HepG2 (cell line): Measurements from ENCODE around the gene HPD. TPM values are rescaled to one million over a fixed set of nuclear protein-coding genes. Genes with fewer than 3 reads are reported as not detected.
A peak's percentile ranks its signal among the peaks of the same experiment; 100 is the strongest.

Experiments used
- ARNT2 ChIP-seq: sonication (generic); formaldehyde crosslinking; IDR thresholded peaks from 2 replicates; pipeline ENCODE4 v1.8.0; 2022; ENCODE audit warnings: mild to moderate bottlenecking, low read depth, missing genetic modification reagents, moderate library complexity
- ATF7-NPFF ChIP-seq: sonication (generic); formaldehyde crosslinking; IDR thresholded peaks from 2 replicates; pipeline ENCODE4 v1.8.1; 2023; ENCODE audit warnings: mild to moderate bottlenecking, low read depth, missing genetic modification reagents, moderate library complexity
- BRD4 ChIP-seq: sonication (generic); formaldehyde crosslinking; IDR thresholded peaks from 2 replicates; pipeline ENCODE4 v1.4.0; 2020; ENCODE audit warnings: missing genetic modification reagents
- FOXA3 ChIP-seq: IDR thresholded peaks from 2 replicates; pipeline ENCODE4 v1.6.1; 2016; ENCODE audit warnings: missing genetic modification reagents, missing compliant biosample characterization
- FOXC1 ChIP-seq: sonication (generic); formaldehyde crosslinking; IDR thresholded peaks from 2 replicates; pipeline ENCODE4 v1.8.0; 2022; ENCODE audit warnings: mild to moderate bottlenecking, missing genetic modification reagents, borderline replicate concordance
- HNRNPUL1 ChIP-seq: fragments of 200-400 bp; formaldehyde crosslinking; IDR thresholded peaks from 2 replicates; pipeline ENCODE4 v1.6.1; 2017; ENCODE audit warnings: low read depth, mild to moderate bottlenecking, low read length, moderate library complexity
- HOXD1 ChIP-seq: sonication (generic); formaldehyde crosslinking; IDR thresholded peaks from 2 replicates; pipeline ENCODE4 v1.5.0; 2020; ENCODE audit warnings: missing genetic modification reagents
- KDM4B ChIP-seq: sonication (generic); formaldehyde crosslinking; IDR thresholded peaks from 2 replicates; pipeline ENCODE4 v1.4.0; 2020; ENCODE audit warnings: missing genetic modification reagents
- MED1 ChIP-seq: sonication (generic); formaldehyde crosslinking; IDR thresholded peaks from 2 replicates; pipeline ENCODE4 v1.4.0; 2020; ENCODE audit warnings: missing genetic modification reagents
- MTERF4 ChIP-seq: sonication (generic); formaldehyde crosslinking; IDR thresholded peaks from 2 replicates; pipeline ENCODE4 v1.8.0; 2023; ENCODE audit warnings: mild to moderate bottlenecking, missing genetic modification reagents
- NFE2L1 ChIP-seq: sonication (generic); formaldehyde crosslinking; IDR thresholded peaks from 2 replicates; pipeline ENCODE4 v1.4.0; 2020; ENCODE audit warnings: missing genetic modification reagents, mild to moderate bottlenecking, borderline replicate concordance
- NR3C1 ChIP-seq: sonication (generic); formaldehyde crosslinking; IDR thresholded peaks from 2 replicates; pipeline ENCODE4 v1.4.0; 2020; ENCODE audit warnings: missing genetic modification reagents
- POLR2AphosphoS5 ChIP-seq: IDR thresholded peaks from 2 replicates; pipeline ENCODE4 v1.6.1; 2012; ENCODE audit warnings: low read depth, low read length
- SP4 ChIP-seq: sonication (generic); formaldehyde crosslinking; IDR thresholded peaks from 2 replicates; pipeline ENCODE4 v1.8.1; 2023; ENCODE audit warnings: mild to moderate bottlenecking, missing genetic modification reagents
- SP5 ChIP-seq: IDR thresholded peaks from 2 replicates; pipeline ENCODE4 v1.6.1; 2016; ENCODE audit warnings: low read depth, borderline replicate concordance
- TOPORS ChIP-seq: sonication (generic); formaldehyde crosslinking; IDR thresholded peaks from 2 replicates; pipeline ENCODE4 v1.8.0; 2023; ENCODE audit warnings: mild to moderate bottlenecking, missing genetic modification reagents
- WIZ ChIP-seq: sonication (generic); formaldehyde crosslinking; IDR thresholded peaks from 2 replicates; pipeline ENCODE4 v1.5.1; 2020; ENCODE audit warnings: mild to moderate bottlenecking, missing genetic modification reagents
- ZFP1 ChIP-seq: IDR thresholded peaks from 2 replicates; pipeline ENCODE4 v1.6.1; 2016
- ZNF24 ChIP-seq: fragments of 450-650 bp; IDR thresholded peaks from 2 replicates; pipeline ENCODE4 v1.6.1; 2017; ENCODE audit warnings: antibody characterized with exemption, mild to moderate bottlenecking
- ZNF552 ChIP-seq: sonication (generic); formaldehyde crosslinking; IDR thresholded peaks from 2 replicates; pipeline ENCODE4 v1.9.0; 2022; ENCODE audit warnings: missing genetic modification reagents, mild to moderate bottlenecking, borderline replicate concordance
- ZNF567 ChIP-seq: sonication (generic); formaldehyde crosslinking; IDR thresholded peaks from 2 replicates; pipeline ENCODE4 v1.8.1; 2023; ENCODE audit warnings: mild to moderate bottlenecking, missing genetic modification reagents, borderline replicate concordance
- ZNF589 ChIP-seq: sonication (generic); formaldehyde crosslinking; conservative IDR thresholded peaks from 2 replicates; pipeline ENCODE4 v1.8.0; 2022; ENCODE audit warnings: mild to moderate bottlenecking, moderate library complexity, missing genetic modification reagents
- ZNF773 ChIP-seq: sonication (generic); formaldehyde crosslinking; IDR thresholded peaks from 2 replicates; pipeline ENCODE4 v1.4.0; 2020; ENCODE audit warnings: missing genetic modification reagents, borderline replicate concordance
- ZSCAN12 ChIP-seq: sonication (generic); formaldehyde crosslinking; IDR thresholded peaks from 2 replicates; pipeline ENCODE4 v1.9.0; 2021; ENCODE audit warnings: mild to moderate bottlenecking, missing genetic modification reagents
- ZSCAN22 ChIP-seq: sonication (generic); formaldehyde crosslinking; IDR thresholded peaks from 2 replicates; pipeline ENCODE4 v1.4.0; 2020; ENCODE audit warnings: mild to moderate bottlenecking, missing genetic modification reagents
- polyA plus RNA-seq, 8 experiments: library from polyadenylated mRNA; depleted of rRNA in 3 of 8; stranded (reverse) in 7 of 8; unstranded in 1 of 8; fragments of >200 nt; fragmentation: Illumina TruSeq in 4 of 8; extraction: Trizol in 4 of 8; gene quantifications; 2 replicates each; pipeline versions ENCODE4 v1.2.1 to v1.2.3, GENCODE V29; 2011 to 2016; ENCODE audit warnings: low read depth in 4 of 8, missing spikeins in 1 of 8, mixed read lengths in 1 of 8; ENCODE audit not compliant: insufficient read depth in 1 of 8
- total RNA-seq, 5 experiments: library from RNA; depleted of rRNA; stranded (reverse); fragments of >200 nt; fragmentation: Illumina TruSeq; extraction: Trizol; gene quantifications; 2 replicates each; pipeline ENCODE4 v1.2.3, GENCODE V29; 2016; ENCODE audit warnings: low read depth in 1 of 5
- TF ChIP-seq, protein P1 (sequence below): sonication (generic); formaldehyde crosslinking; IDR thresholded peaks from 2 replicates; pipeline ENCODE4 v1.4.0; 2020; ENCODE audit warnings: missing genetic modification reagents
- TF ChIP-seq, protein P2 (sequence below), 2 experiments: sonication (generic) in 1 of 2; formaldehyde crosslinking in 1 of 2; IDR thresholded peaks; 2 replicates each; pipeline versions ENCODE4 v1.5.1 to v1.6.1; 2011 to 2020; ENCODE audit warnings: borderline replicate concordance in 1 of 2, low read depth in 1 of 2, low read length in 1 of 2, mild to moderate bottlenecking in 1 of 2, missing genetic modification reagents in 1 of 2, moderate library complexity in 1 of 2

Gene HPD
- total and polyA plus RNA-seq, 2 of the 13 experiments (the other 11 are each of a cell fraction or from before 2014, with no cell fraction given), result 120 to 195 TPM

GRCh38 chr12:121791671-121792551, 66.7 kb downstream of the HPD start (continued):
- TF ChIP-seq SP4 (CRISPR knock-in tag), result 0 out of 2 replicates have a peak, but pooled peaks have one; percentile 51
- TF ChIP-seq, protein P1, sequence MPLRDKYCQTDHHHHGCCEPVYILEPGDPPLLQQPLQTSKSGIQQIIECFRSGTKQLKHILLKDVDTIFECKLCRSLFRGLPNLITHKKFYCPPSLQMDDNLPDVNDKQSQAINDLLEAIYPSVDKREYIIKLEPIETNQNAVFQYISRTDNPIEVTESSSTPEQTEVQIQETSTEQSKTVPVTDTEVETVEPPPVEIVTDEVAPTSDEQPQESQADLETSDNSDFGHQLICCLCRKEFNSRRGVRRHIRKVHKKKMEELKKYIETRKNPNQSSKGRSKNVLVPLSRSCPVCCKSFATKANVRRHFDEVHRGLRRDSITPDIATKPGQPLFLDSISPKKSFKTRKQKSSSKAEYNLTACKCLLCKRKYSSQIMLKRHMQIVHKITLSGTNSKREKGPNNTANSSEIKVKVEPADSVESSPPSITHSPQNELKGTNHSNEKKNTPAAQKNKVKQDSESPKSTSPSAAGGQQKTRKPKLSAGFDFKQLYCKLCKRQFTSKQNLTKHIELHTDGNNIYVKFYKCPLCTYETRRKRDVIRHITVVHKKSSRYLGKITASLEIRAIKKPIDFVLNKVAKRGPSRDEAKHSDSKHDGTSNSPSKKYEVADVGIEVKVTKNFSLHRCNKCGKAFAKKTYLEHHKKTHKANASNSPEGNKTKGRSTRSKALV (CRISPR knock-in tag), result no peak
- peak; percentile 96 for TF ChIP-seq SP5 (CRISPR knock-in tag)
- TF ChIP-seq ZNF24, result no peak
- no peak for TF ChIP-seq ATF7-NPFF (CRISPR knock-in tag)
- no peak for TF ChIP-seq ZNF773
- no peak for TF ChIP-seq BRD4 (CRISPR knock-in tag)
- no peak for TF ChIP-seq WIZ
- TF ChIP-seq ZSCAN22 (CRISPR knock-in tag), result no peak
- no peak; the same call in 1 of the 2 replicates for TF ChIP-seq HOXD1
- no peak for TF ChIP-seq FOXC1 (CRISPR knock-in tag)
- no peak for TF ChIP-seq MTERF4
- no peak for TF ChIP-seq HNRNPUL1
- TF ChIP-seq, protein P2, sequence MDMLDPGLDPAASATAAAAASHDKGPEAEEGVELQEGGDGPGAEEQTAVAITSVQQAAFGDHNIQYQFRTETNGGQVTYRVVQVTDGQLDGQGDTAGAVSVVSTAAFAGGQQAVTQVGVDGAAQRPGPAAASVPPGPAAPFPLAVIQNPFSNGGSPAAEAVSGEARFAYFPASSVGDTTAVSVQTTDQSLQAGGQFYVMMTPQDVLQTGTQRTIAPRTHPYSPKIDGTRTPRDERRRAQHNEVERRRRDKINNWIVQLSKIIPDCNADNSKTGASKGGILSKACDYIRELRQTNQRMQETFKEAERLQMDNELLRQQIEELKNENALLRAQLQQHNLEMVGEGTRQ (IDR thresholded peaks at IDR 0.05; ENCODE audit: low read depth, low read length), result no peak
- TF ChIP-seq, protein P2 (CRISPR knock-in tag; IDR thresholded peaks at IDR 0.05; ENCODE audit: borderline replicate concordance), result no peak
- peak; percentile 49 for TF ChIP-seq MED1
- no peak for TF ChIP-seq KDM4B
- TF ChIP-seq ZNF589 (CRISPR knock-in tag), result no peak
- no peak for TF ChIP-seq ZNF552 (CRISPR knock-in tag)
- no peak for TF ChIP-seq TOPORS (CRISPR knock-in tag)
- TF ChIP-seq FOXA3, result peak; percentile 30; the same call in 1 of the 2 replicates
- TF ChIP-seq ZFP1 (CRISPR knock-in tag), result no peak
- no peak; the same call in 1 of the 2 replicates for TF ChIP-seq POLR2AphosphoS5
- TF ChIP-seq NFE2L1 (CRISPR knock-in tag), result no peak
- no peak for TF ChIP-seq ARNT2 (CRISPR knock-in tag)
- no peak for TF ChIP-seq ZSCAN12
- no peak for TF ChIP-seq ZNF567 (CRISPR knock-in tag)
- no peak for TF ChIP-seq NR3C1
